NCI-H2196 treated with DMSO at 0.1 percent for 48 hours (cell line): ENCODE data around the gene ADAMTS12.

Experiments
- DNase-seq: peaks from one replicate; lab custom pipeline; 2025; ENCODE audit not compliant: unreplicated experiment; lab: John Stamatoyannopoulos, UW

ADAMTS12 gene

DNA sequence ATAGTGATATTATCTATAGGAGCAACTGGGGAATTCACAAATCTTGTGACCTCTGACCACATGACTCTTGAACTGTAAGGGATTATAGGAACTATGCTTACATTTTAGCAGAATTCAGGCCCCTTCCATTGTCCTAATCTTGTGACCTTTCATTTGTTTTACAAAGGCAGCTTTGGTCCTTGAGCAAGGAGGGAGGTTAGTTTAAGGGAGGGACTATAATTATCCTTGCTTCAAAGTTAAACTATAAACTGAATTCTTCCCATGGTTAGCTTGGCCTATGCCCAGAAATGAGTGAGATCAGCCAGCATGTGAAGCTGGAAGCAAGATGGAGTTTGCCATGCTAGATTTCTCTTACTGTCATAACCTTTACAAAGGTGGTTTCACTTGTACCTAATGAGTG, 399.8 kb downstream of the ADAMTS12 start:
- no peak for DNase-seq

DNA sequence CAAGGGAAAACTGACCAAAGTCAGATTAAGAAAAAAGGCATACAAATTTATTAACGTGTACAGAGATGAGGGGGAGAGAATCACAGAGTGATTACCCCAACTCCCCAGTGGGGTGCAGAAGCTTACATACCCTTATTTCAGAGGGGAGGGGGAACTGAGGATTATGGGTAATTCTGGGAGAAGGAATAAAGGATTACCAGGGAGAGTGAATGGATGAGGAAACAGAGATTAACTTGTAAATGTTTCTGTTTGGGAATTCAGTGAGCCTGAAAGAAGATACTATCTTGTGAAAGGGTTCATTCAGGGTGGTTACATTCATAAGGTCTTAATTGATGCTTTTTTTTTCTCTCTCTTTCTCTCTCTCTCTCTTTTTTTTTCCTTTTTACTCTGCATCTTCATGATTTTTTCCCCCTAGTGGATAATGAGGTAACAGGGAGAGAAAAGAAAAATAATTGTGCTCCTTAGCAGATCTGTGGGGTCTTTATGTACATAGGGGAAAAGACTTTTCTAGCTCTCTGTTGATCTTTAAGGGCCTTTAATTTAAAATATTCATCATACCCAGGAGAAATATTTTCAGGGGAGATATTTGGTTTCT, 401.6 kb downstream of the ADAMTS12 start:
- no peak for DNase-seq

DNA sequence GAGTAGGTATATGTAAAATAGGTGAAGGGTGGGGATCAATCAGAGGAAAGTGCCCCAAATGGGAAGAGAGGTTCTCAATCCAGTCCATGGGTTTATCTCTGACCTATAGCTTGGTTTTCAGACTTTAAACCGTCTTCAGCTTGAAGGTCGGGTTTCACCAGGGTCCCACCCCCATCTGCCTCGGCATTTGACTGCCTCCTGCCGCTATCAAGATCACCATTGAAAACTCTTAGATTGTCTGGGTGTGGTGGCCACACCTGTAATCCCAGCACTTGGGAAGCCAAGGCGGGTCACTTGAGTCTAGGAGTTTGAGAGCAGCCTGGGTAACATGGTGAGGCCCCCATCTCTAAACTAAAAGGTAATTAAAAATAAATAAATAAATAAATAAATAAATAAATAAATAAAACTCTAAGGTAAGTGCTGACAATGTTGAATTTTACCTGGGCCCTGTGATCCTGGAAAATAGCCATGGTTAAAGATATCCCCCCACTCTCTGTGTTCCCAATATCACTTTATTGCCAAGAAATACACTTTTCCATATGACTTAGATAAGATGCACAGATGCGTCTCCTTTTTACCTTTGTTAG, 402.2 kb downstream of the ADAMTS12 start:
- no peak for DNase-seq

DNA sequence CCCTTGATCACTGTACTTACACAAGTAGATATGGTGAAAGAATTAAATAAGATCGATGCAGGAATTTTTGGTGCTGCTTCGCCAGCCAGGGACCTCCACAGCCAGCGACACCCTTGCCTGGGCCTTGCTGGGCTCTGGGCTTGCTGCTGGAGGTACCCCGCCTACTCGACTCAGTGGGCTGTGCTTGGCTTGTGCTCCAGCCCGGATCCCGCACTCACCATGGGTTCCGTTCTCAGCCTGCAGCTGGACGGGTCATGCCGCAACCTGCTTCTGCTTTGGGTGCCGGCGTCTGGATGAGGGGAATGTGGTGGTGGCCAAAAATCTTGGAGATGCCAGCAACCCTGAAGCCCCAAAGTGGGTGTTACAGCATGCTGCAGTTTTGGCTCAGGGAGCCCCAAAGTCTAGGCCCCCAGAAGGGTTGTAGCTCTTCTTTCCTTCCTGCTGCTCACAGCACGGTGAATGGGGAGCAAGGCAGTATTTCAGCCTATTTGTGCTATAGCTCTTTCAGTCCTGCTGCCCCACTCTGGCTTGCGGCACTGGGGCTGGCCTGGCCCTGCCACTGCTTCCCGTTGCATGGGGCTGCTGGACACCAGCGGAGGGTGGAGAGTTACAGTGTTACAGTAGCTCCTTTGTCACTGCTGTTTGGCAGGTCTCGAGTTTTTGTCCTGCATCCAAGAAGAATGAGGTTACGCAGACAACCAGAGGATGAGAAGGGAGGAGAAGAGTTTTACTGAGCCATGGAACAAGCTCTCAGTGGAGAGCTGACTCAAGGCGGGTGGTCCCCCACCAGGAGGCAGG, 403.0 kb downstream of the ADAMTS12 start:
- DNase-seq: no peak

DNA sequence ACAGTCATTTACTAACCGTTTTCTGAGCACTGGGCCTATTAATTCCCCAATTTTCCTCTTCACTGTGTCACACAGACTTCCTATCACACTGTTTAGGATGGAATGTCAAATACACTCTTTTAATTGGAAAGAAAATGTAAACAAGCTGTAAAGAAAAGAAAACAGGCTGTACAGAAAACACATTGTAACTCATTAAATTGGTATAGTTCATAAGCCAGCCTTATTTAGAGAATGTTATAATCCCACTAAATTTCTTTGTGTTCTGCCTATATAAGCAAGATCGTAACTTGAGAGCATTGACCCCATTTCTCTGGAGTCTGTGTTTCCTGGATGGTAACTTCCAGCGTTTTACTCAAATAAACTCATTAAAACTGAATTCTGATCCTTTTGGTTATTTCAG, 404.6 kb downstream of the ADAMTS12 start:
- no peak for DNase-seq

DNA sequence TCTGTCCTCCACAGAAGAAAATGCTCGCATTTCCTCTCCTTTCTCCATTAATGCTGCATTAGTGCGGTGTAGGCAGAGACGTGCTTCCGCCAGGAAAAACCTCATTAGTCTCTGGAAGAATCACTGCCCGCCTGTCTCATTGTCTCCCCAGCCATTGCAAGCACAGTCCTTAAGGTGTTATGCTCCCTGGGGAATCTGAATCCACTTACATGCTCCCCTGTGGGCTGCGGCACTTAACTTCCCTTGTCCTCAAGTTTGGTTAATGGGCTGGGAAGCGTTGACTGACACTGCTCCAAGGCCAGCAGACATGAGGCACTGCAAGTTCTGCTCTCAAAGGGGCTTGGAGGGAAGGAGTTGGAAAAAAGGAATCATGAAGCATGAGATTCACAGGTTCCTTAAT, 409.5 kb downstream of the ADAMTS12 start:
- DNase-seq: no peak

DNA sequence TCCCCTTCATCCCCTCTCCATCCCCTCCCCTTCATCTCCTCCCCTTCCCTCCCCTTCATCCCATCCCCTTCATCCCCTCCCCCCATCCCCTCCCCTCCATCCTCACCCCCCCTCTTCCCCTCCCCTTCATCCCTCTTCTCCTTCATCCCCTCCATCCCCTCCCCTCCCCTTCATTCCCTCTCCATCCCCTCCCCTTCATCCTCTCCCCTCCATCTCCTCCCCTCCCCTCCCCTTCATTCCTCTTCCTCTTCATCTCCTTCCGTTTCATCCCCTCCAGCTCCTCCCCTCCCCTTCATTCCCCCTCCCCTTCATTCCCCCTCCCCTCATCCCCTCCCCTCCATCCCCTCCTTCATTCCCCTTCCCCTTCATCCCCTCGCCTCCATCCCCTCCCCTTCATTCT, 410.9 kb downstream of the ADAMTS12 start:
- DNase-seq: no peak

DNA sequence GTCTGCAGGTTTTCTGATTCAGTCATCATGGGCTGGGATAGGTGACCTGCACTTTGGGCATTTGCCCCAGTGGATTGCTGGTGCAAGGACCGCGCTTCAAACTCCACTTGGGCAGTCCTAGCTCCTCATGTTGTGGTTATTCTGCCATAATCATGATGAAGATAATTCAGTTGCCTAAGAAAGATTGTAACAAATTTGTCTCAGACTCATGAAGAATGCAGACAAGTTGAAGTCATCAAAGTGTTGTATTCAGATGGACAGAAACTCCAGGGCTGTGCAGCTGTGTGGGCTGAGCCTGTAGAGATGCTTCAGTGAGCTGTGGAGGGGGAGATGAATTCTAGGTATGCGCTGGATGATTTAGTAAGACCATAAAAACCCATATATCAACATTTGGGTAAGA, 412.5 kb downstream of the ADAMTS12 start:
- no peak for DNase-seq

DNA sequence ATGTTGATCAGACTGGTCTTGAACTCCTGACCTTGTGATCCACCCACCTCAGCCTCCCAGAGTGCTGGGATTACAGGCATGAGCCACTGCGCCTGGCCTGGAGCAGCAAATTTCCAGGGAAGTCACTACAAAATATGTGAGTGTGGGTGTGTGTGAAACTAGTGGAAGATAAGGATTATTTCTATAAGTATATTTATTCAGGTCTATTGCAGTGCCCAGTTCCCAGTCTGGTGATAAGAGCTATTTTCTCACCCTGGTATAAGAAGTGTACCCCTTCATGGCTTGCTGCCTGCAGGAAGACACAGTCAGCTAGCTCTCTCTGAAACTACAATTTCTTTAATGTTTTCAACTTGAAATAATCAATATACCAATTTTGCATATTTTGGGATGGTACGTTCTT, 414.0 kb downstream of the ADAMTS12 start:
- DNase-seq: no peak

DNA sequence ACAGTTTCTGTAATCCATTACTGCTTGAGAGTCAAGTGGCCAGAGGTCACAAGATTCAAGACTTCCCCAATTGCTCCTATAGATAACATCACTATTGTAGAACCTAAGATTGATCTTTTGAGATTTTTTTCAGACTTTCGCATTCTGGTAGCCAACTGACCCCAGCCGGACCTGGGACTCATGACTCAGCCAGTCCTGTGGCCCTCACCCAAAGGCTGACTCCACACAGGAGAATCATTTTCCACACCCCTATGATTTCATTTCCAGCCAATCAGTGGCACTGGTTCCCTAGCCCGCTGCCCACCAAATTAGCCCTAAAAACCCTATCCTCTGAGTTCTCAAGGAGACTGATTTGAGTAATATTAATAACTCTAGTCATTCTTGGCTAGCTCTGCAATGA, 414.8 kb downstream of the ADAMTS12 start:
- no peak for DNase-seq

DNA sequence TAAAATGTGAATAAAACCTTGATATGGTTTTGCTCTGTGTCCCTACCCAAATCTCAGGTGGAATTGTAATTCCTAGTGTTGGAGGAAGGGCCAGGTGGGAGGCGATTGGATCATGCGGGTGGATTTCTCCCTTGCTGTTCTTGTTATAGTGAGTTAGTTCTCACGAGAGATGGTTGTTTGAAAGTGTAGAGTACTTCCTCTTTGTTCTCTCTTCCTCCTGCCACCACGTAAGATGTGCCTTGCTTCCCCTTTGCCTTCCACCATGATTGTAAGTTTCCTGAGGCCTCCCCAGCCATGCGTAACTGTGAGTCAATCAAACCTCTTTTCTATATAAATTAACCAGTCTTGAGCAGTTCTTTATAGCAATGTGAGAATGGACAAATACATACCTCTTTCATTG, 416.1 kb downstream of the ADAMTS12 start:
- DNase-seq: no peak

DNA sequence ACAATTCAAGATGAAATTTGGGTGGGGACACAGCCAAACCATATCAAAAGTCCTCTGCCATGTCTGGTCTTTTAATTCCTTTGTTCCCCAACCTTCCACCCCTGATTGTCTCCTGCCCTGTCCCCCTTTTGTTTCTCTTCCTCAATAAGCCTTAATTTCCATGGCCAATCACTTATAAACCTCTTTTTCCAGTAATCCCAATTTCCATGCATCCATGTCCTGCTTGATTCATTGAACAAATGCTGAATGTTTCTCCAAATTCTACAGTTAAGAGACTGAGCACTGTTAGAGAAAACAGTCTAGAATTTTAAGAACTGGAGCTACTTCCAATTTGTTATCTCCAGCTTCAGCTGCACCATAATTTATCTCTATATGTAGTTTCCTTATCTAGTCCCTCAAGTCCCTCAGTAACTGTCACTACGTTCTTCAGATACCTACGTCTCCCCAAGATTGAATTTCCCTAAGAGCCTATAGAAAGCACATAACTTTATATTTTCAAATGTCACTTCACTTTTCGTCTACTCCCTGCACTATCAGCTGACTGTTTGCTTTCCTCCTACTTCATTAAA, 416.8 kb downstream of the ADAMTS12 start:
- DNase-seq: no peak

DNA sequence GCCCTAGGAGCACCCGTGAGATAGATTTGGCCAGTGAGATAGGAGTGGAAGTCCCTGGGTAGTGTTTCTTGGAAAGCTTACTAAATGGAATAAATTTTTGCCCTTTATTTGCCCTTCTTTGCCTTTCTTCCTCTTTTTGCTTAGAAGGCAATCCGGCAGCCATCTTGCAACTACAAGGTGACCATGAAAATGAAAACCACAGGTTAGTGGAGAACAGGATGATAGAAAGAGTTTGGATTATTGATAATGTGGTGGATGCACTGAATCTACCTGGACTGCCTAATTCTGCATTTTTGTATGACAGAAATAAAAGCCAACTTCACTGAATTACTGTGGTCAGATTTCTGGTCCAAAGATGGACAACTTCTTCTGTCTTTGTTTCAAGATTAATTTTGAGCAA, 417.8 kb downstream of the ADAMTS12 start:
- no peak for DNase-seq
